Upper lobe of left lung (tissue), 4 donors: ENCODE data around the gene CBFA2T3.

ENCODE experiments used
- CTCF ChIP-seq, 6 experiments: fragments of 450-650 bp in 4 of 6; fragments of 200-600 bp in 2 of 6; sonication (generic) in 2 of 6; IDR thresholded peaks; one replicate each; pipeline ENCODE4 v1.5.1; 2016 to 2019; ENCODE audit warnings: antibody characterized with exemption in 6 of 6
- POLR2A ChIP-seq, 4 donors: fragments of 450-650 bp; IDR thresholded peaks; one replicate each; pipeline ENCODE4 v1.5.1; 2016 to 2017; ENCODE audit warnings: antibody characterized with exemption in 4 of 4, mild to moderate bottlenecking in 2 of 4
- POLR2AphosphoS5 ChIP-seq, 2 donors: sonication (generic); formaldehyde crosslinking; IDR thresholded peaks; one replicate each; pipeline ENCODE4 v1.5.1; 2017; ENCODE audit warnings: antibody characterized with exemption in 2 of 2

GRCh38 chr16:88995746-88996535 lies 18.9 kb upstream of the CBFA2T3 start:
- TF ChIP-seq POLR2AphosphoS5 (IDR thresholded peaks at IDR 0.05) (no peak), CTCF (IDR thresholded peaks at IDR 0.05) (no peak), POLR2A (IDR thresholded peaks at IDR 0.05) (no peak)
